PC-9 (cell line): ENCODE results near the gene ESPN.
A peak's percentile ranks its signal among the peaks of the same experiment; 100 is the strongest.
"Not testable (repeated sequence)": the region's sequence is repeated elsewhere in the genome, so short reads cannot be mapped to it uniquely, and the experiment has no call there.

Experiments
- CTCF ChIP-seq: fragments of 200-600 bp; sonication (generic); conservative IDR thresholded peaks from 2 replicates; pipeline ENCODE4 v1.6.1; 2017; ENCODE audit warnings: mixed run types, antibody characterized with exemption, mild to moderate bottlenecking, moderate library complexity
- EZH2 ChIP-seq: fragments of 200-600 bp; sonication (generic); IDR thresholded peaks from 2 replicates; pipeline ENCODE4 v1.8.0; 2017; ENCODE audit warnings: antibody characterized with exemption, low read depth

GRCh38 chr1:6437012-6437700, 12.6 kb downstream of the ESPN start:
- peak; percentile 30; the same call in 1 of the 2 replicates for TF ChIP-seq CTCF
- TF ChIP-seq EZH2 = not testable (repeated sequence)
